GM18907 (cell line): ENCODE data around the gene FAM170B.

Experiments used
- ATAC-seq: cut with Tn5 transposase; IDR thresholded peaks from one replicate; pipeline ENCODE4 v1.9.1; 2021; ENCODE audit warnings: mild to moderate bottlenecking, moderate library complexity; ENCODE audit not compliant: unreplicated experiment

The FAM170B gene

DNA sequence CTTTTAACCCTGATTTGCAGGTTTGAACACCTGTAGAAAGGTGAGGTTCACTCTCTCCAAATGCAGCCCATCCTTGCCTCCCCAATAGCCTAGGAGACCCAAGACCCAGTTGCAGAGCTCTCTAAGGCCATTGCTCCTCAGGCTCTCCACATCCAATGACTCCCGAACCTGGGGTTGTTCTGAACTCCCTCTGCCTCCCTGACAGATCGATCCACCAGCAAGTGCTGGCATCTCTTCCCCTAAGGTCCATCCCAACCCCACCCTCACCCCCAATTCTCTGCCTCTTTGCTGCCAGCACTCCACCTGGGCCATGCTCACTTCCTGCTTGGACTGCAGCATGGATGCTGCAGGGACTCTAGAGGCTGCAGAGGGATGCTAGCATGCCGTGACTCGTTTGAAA is 19.3 kb upstream of the FAM170B start:
- no peak for ATAC-seq

DNA sequence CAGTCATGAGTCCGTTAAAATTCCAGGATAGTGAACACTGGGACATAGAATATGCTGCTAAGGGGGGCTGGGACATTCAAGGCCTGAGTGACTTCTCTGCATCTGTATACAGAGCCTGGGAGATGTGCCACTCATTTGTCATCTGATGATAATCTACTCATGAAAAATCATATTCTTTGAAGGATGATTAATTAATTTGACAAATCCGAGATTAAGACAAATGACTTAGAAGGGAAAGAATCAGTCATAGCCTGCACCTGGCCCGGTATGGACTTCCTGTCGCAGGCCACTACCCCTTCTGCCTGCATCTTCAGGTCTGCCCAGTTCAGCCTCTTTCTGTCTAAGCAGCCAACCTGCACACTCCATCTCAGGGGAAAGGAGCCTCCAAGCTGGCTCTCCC is 18.8 kb upstream of the FAM170B start:
- ATAC-seq = no peak

DNA sequence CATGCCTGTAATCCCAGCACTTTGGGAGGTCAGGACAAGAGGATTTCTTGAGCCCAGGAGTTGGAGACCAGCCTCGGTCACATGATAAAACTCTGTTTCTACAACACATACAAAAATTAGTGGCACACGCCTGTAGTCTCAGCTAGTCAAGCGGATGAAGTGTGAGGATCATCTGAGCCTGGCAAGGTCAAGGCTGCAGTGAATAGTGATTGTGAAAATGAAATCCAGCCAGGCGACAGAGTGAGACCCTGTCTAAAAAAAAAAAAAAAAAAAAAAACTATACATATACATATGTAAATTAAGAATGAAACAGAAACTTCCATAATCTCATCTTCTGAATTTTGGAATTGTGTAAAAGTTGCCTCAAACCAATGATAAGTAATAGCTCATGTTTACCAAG is 18.2 kb upstream of the FAM170B start:
- no peak for ATAC-seq

DNA sequence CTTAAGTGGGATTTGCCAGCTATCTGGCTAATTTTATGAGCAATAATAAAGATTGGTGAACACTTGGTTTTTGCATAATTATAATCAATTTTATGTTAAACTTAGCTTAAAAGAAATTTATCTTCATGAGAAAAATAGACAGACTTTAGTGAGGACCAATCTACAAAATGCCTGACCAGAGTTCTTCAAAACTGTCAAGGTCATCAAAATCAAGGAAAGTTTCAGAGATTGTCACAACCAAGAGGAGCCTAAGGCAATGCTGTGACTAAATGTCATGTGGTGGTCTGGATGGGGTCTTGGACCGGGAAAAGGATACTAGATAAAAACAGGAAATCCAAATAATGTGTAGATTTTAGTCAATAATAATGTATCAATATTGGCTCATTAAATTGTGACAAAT is 17.7 kb upstream of the FAM170B start:
- no peak for ATAC-seq

DNA sequence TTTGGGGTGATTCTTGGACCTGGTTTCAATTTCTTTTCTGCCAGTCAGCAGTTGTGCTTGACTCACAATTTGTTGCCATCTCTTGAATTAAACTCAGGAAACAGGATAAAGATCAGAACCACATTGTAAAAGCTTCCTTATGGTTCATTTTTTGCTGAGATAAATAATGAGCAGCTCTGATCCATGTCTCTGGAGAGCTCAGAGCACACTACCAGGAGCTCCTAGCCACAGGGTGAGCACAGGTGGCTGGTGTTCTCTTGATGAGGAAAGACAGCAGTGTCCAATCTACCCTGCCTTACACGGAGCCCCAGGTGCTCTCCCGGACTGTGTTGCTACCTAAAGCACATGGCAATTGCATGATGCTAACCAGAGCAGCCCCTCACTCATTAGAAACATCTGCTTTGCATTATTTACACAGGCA is 17.2 kb upstream of the FAM170B start:
- ATAC-seq = no peak

DNA sequence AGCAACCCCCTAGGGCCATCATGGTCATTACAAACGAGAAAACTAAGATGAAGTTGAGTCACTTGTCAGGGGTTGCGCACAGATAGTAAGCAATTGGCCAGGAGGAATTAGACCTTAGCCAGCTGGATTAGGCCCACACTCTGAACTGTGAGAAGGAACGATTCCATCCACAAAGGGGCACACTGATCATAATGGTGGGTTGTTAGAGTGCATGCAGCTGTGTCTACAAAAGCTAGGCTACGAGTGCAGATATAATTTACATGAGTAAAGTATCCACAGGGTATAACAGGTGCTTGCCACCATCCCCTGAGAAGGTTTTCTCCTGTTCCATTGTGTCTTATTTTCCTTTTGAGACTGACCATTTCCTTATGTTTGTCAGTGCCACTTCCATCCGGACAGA is 16.6 kb upstream of the FAM170B start:
- ATAC-seq = no peak

DNA sequence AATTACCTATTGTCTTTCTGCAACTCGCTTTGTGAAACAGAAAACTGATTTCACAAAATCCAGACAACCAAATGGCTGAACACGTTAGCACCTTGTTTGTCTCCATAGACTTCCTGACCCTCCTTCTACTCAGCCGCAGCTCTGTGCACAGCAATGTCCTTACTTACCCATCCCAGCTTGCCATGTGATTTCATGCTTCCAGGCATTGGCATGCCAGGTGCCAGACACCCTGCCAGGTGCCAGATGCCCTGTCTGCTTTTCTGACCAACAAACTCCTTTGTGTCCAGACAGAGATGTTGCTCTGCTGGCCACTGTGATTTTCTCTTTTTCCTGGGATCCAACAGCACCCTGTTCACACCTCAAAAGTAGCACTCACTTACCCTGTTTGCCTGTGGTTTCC is 16.1 kb upstream of the FAM170B start:
- no peak for ATAC-seq

DNA sequence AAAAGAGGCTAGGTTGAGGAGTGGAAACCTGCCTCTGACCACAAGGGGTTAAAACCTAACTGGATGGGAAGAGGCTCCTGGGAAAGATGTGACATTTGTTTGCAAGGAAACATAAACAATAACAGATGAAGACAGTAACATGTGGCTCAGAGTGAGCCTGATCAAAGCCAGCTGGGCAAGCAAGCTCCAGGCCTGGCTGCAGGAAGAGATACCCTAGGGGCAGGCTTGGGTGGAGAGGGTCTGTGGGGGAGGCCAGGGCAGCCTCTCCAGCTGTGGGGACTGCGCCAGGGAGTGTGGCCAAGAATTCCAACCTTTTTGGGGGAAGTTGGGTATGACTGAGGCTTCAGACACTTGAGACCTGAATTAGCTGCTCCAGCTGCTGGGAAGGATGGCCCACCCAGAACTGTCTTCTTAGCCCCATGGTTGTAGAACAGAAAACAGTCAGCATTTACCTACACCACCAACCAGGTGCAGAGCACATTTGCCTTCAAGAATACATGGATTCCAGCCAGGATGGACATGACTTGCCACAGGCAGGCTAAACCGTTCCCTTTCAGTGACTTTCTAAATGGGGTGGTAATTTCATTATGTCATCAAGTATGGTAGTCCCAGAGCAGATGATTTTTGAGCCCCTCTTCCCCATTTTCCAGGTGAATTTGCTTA is 10.4 kb upstream of the FAM170B start:
- no peak for ATAC-seq

DNA sequence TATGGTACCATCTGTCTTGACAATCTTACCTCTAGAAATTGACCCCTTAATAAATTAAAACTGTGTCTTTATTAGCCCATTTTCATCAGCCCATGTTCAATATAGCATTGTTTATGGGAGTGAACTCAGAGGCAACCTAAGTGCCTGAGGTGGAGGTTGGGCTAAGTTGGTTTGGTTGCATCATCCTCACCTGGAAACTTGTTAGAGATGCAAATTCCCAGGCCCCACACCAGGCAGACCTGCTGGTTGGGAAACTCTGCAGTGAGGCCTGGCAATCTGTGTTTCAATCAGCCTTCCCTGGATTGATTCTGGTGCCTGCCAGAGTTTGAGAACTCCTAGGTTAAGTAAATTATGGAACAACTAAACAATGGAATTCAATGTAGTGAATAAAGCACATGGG is 9.4 kb upstream of the FAM170B start:
- no peak for ATAC-seq

DNA sequence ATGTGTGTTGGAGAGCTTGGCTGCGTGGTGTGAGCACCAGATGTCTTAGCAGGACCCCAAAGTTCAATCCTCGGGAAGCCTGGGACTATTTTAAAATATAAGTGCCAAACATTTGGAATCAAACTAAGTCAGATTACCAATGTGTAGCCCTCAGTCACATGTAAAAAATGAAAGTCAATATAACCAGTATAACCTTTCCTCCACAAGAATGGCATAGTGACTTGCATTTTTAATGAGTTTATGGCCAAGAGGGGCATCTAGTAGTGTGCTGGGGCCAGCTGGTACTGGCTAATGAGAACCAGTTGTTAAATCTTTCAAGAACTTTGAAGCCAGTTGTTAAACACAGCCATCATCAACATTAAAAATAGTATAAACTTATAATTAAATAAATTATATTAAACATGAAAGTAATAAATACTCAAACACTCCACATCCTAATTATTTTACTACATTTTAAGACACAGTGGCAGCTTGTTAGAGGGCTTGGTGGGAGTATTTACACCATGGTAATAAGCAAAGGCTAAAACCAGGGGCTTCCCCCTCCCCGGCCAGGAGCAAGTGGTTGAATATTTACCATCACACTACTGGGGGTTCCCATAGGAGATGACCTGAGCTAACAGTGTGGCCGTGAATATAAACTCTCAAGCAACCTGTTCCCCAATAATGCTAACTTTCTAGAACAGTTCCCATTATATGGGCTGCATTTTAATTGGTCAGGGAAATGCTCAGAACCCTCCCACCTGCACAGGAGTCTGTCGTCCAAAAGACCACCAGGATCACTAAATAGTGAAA is 7.9 kb upstream of the FAM170B start:
- ATAC-seq = peak; percentile 87

DNA sequence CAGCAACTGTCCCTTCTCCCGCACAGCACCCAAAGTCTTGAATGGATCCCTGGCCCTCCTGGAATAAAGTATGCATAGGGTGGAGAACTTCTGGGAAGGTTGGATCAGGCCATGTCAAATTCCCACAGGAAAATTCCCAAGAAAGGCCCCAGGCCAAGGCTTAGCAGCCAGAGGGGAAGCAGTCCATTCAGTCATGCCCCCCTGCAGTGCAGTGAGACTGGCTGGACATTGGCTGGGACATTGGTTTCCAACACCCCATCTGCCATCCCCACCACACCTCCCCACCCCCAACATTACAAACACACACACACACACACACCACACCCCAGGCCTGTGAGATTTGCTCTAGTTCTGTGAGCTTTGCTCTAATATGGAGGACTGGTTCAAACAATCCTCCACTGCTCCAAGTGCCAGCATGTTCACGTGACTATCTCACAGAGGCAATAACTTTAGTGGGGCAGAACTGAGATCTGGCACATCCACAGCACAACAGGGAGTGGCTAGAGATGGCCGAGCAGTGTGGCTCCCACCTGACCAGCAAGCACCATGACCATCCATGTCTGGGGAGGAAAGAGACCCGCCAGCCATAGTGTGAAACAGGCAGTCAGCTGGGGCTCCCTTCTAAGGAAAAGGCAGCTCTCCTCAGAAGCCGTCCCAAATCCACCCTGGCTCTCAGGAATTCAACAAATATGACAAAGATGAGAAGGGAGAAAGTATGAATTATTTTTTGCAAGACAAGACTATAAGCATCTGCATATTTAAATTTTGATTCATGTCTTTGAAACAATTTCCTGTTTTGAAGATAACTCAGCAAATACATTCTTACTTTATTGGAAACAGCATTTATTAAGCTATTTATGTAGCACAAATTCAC is 6.7 kb upstream of the FAM170B start:
- ATAC-seq = no peak

DNA sequence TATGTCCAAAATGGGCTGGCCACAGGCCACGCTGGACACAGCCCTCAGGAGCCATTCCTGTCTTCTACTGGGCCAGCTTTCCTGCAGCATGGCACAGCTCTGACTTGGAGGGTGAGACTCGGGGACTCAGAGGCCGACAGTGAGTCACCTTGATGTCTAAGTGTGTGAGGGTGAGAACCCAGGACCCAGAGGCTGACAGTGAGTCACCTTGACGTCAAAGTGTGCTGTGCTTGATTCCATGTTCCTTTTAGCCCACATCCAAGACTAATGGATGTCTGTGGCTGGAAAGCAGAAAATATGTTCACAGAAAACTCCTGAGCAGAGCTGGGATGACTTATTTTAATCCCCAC is 6.0 kb upstream of the FAM170B start:
- ATAC-seq = no peak

DNA sequence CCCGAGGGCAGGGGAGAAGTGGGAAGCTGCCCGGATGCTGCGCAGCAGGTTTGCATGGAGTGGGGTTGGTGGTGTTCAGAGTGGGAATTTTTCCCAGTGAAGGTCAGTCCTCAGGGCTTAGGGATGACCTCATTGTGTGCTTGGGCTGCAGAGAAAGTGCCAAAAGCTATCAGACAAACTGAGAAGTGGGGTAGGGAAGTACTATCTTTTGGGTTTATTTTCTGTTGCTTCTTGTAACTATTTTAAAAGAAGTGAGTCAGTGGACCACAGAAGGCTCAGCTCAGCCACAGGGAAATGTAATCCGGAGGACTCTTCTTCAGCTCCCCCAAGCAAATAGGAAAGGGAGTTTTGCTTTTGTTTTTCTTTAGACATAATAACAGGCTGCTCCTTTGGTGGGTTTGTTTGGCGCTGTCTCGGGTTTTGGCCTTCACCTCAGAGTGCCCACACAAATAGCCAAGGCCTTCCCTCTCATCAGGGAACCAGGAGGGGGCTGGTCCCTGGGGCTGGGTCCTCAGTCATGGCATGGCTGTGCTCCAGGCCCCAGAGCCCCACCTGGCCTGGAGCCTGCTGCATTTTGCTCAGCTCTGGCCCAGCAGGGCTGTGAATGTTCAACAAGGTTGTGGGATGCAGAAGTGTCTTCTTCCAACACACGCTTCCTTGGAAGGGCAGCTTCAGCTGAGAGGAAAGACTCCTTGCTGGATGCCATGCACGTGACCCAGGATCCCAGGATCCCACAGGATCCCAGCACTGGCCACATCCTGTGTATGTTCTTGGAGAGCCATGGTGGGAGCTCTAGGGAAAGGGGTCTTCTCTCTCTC is 5.4 kb upstream of the FAM170B start:
- no peak for ATAC-seq

DNA sequence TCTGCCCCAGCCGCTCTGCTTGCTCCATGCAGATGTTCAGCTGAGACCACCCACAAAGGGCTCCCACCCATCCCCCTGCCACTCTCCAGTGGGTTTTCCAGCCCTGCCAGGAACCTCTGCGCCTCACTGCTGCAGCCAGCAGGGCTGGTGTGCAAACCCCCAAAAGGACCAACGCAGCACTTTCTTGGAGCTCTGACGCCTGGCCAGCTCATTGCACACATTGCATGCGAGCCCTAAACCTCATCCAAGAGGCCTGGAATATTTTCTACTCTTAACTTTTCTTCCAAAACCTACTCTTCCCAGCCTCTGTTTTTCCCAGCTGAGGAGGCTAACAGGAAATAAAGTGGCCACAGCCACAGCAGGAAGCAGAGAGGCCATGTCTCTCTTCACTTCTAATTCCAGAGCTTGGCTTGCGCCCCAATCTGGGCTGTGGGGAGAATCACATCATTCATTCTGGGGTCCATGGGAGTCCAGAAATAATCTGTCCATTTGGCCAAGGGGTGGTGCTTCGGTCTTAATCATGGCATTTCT is 4.6 kb upstream of the FAM170B start:
- ATAC-seq = no peak

DNA sequence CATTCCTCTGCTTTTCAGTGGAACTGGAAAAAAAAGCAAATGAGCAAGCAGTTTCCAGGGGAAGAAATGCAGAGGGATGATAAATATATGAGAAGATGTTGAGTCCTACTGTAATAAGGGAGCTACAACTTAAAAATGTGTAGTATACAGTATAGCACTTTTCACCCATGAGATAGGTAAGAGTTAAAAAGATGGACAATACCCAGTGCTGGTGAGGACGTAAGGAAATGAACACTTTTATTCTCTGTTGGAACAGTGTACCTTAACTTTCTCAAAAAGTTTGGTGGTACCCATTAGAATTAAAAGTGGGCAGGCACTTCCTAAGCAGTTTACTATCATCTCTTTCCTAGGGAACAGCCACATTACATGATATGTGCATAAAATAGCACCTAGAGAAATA is 2.7 kb upstream of the FAM170B start:
- no peak for ATAC-seq

DNA sequence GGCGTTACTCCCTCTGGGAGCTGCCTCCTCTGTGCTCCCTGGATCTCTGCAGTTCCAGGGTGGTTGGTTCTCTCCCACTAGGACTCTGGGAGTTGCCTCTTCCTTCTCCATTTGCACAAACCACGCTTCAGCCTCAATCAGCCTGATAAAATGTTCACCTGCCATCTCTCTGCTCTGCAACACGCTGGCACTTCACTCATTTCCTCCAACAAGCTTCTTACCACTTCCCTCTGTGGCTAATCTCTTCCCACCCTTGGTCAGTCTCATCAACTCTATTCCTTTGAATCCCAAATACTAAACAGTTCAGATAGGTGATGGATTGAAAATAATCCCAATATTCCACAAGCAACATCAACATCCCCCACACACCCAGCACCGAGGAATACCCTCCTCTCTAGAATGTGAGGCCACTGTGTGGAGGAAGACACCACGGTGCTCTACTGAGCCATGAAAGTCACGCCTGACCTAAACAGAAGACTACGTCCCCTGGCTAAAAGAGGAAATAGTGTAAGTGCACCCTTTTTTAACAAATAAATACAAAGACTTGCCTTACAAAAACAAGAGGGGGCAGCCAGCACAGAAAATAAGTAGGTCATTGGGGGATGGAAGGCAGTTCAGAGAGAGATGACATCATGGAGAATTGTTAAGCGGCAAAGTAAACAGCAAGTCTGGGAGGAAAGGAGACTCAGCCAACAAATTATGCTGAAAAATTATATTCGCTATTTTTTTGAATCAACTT is 1.9 kb upstream of the FAM170B start:
- peak; percentile 68 for ATAC-seq

DNA sequence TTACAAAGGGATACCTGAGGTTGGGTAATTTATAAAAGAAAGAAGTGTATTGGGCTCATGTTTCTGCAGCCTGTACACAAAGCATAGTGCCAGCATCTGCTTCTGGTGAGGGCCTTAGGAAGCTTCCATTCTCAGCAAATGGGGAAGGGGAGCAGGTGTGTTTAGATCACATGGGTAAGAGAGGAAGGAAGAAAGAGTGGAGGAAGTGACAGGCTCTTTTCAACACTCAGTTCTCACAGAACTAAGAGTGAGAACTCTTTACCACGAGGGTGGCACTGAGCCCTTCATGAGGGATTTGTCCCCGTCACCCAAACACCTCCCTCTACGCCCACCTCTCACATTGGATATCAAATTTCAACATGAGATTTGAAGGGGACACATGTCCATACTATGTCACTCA is 506 bp upstream of the FAM170B start:
- no peak for ATAC-seq

DNA sequence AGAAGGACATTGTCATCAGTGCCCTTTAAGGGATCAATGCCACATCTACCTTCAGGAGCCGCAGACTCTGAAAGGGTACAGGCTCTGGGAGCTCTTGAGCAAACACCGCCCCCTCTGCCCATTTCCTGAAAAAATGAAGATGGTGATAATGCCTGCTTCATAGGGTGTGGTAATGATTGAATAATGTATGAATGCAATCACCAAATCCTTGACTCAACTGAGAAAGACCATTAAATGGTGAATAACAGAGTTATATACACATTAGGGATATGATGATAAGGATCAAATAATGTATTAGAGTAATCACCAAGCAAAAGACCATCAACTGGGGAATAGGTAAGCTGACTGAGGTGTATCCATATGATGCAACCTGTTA is 1.5 kb downstream of the FAM170B start:
- ATAC-seq = no peak

DNA sequence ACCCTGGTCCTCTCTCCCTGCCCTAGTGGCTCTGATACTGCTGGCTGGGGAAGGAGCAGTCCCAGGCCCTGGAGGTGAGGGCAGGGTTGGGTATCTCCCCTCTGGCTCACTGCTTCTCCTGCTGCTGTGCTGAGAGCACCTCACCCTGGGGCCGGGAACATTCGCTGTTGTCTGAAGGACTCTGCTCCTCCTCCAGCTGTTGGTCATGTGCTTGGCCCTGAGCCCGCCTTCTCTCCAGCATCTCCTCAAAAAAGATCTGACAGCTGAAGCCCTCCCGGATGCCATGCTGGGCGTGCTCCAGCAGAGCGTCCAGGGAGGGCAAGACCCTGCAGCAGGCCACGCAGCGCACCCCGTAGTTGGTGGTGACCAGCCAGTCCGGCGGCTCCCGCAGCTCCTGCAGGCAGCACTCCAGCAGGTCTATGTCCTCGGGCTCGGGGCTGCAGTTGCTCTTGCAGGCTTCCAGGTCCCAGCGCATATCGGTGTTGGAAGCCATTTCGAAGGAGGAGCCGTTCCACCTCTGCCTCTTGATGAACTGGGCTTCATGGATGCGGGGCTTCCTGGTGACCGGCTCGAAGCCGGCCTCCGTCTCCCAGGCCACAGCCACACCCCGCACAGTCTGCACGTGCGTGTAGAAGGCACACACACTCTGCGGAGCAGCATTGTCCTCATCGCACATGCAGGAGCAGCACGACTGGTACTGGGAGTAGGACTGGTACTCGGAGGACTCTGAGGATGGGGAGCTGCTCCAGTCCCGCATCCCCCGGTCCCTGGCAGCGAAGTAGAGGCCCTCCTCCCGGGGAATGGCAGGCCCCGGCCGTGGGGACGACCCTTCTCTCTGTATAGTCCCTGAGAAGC is 2.1 kb downstream of the FAM170B start:
- no peak for ATAC-seq
